Measurements from ENCODE around the gene PCNX1. TPM values are rescaled to one million over a fixed set of nuclear protein-coding genes. Genes with fewer than 3 reads are reported as not detected.

The PCNX1 gene
- polyA plus RNA-seq, 3 donors: 7.3 to 26.7 (median 8.1) TPM

GRCh38 chr14:70972107-70972976 is 65.1 kb downstream of the PCNX1 start:
- WGBS (ENCODE audit: insufficient coverage): 51% methylated on average over 3 of the region's 6 CpGs
- peaks cover 44 to 88% of the 10 kb centered on the region in 2 donors for H3K36me3 ChIP-seq (replicated peaks in 1 of 2; ENCODE audit: control insufficient read depth in 1 of 2, insufficient read depth in 2 of 2, low read length in 2 of 2)
- peak overlapping the region in 2 of 7 donors; percentile 6 to 15 for H3K27ac Mint-ChIP-seq

More at GRCh38 chr14:70972107-70972976, 65.1 kb downstream of the PCNX1 start:
- Histone ChIP-seq H3K4me1 (ENCODE audit: control insufficient read depth in 1 of 2, insufficient read depth in 2 of 2, low read length in 2 of 2) (no peaks in the 10 kb centered on the region), H3K9me3 (replicated peaks in 1 of 2; ENCODE audit: control insufficient read depth in 1 of 2, insufficient read depth in 1 of 2, low read length in 2 of 2) (no peaks in the 10 kb centered on the region), H3K4me3 (replicated peaks in 1 of 3; ENCODE audit: low read depth in 2 of 3, low read length in 3 of 3) (no peak overlapping the region), H3K79me2 (ENCODE audit: insufficient read depth, low read length) (peaks cover 24% of the 10 kb centered on the region), H2AFZ (ENCODE audit: insufficient read depth, low read depth, low read length, poor library complexity, severe bottlenecking) (no peak overlapping the region), H4K20me1 (ENCODE audit: insufficient read depth, low read length) (peaks cover 40% of the 10 kb centered on the region), H3K27ac (ENCODE audit: low read depth in 1 of 2, low read length in 2 of 2) (peak overlapping the region in 1 of 2 donors; percentile 2), H3K27me3 (ENCODE audit: control insufficient read depth in 2 of 2, insufficient read depth in 2 of 2, low read length in 2 of 2) (no peaks in the 10 kb centered on the region), H3K9ac (ENCODE audit: insufficient read depth, low read length, poor library complexity, severe bottlenecking) (no peak overlapping the region), H3K4me2 (replicated peaks; ENCODE audit: extremely low read depth, low read length, poor library complexity, severe bottlenecking) (no peak overlapping the region)
- intact Hi-C loops (cut with micrococcal nuclease): loop anchor here (5.0 to 10.0 kb wide), 4 partner anchors 68 to 368 kb away; partner anchors contain the start of genes MED6 (in 1 of the 2) and PCNX1 (in 1 of the 2)
- peak; percentile 82 for TF ChIP-seq CTCF (IDR thresholded peaks at IDR 0.05)
- Mint-ChIP-seq H3K9me3 (no peaks in the 10 kb centered on the region), H3K4me1 (peaks cover 2% of the 10 kb centered on the region), H3K36me3 (peaks cover 53 to 66% of the 10 kb centered on the region in 2 donors), H3K4me3 (no peak overlapping the region), H3K27me3 (ENCODE audit: low read depth in 3 of 3) (no peaks in the 10 kb centered on the region)
- peak; percentile 69 to 79 (median 76) for DNase-seq

Data from CD14-positive monocyte (primary cell).